GM21360 (cell line): ENCODE results near the gene MGAT5.
"Not testable (repeated sequence)": the region's sequence is repeated elsewhere in the genome, so short reads cannot be mapped to it uniquely, and the experiment has no call there.

ENCODE experiments used
- ATAC-seq: cut with Tn5 transposase; IDR thresholded peaks from one replicate; pipeline ENCODE4 v1.9.1; 2021; ENCODE audit warnings: mild to moderate bottlenecking, moderate library complexity; ENCODE audit not compliant: unreplicated experiment

Gene MGAT5

GRCh38 chr2:134459706-134460406 lies 206.0 kb downstream of the MGAT5 start:
- no peak for ATAC-seq

- peak; percentile 83 for ATAC-seq
Observed at GRCh38 chr2:134460583-134460998, 206.7 kb downstream of the MGAT5 start.

GRCh38 chr2:134461511-134461910 lies 207.6 kb downstream of the MGAT5 start:
- ATAC-seq: no peak

- no peak for ATAC-seq
Observed at GRCh38 chr2:134462275-134462674, 208.4 kb downstream of the MGAT5 start.

- ATAC-seq: no peak
Observed at GRCh38 chr2:134462791-134463698, 209.2 kb downstream of the MGAT5 start.

GRCh38 chr2:134463699-134464022 lies 209.8 kb downstream of the MGAT5 start:
- no peak for ATAC-seq

GRCh38 chr2:134465228-134466105 lies 211.6 kb downstream of the MGAT5 start:
- ATAC-seq: no peak

- ATAC-seq: no peak
Observed at GRCh38 chr2:134466141-134466540, 212.3 kb downstream of the MGAT5 start.

GRCh38 chr2:134468164-134468563 lies 214.3 kb downstream of the MGAT5 start:
- ATAC-seq: no peak

GRCh38 chr2:134468776-134469175 lies 214.9 kb downstream of the MGAT5 start:
- no peak for ATAC-seq

- no peak for ATAC-seq
Observed at GRCh38 chr2:134469516-134470115, 215.7 kb downstream of the MGAT5 start.

GRCh38 chr2:134470561-134471168 lies 216.8 kb downstream of the MGAT5 start:
- ATAC-seq: no peak

- not testable (repeated sequence) for ATAC-seq
Observed at GRCh38 chr2:134476982-134477381, 223.1 kb downstream of the MGAT5 start.

- no peak for ATAC-seq
Observed at GRCh38 chr2:134479696-134480330, 225.9 kb downstream of the MGAT5 start.

- ATAC-seq: no peak
Observed at GRCh38 chr2:134482131-134482723, 228.4 kb downstream of the MGAT5 start.

- ATAC-seq: no peak
Observed at GRCh38 chr2:134482766-134483340, 229.0 kb downstream of the MGAT5 start.

GRCh38 chr2:134489732-134490384 lies 236.0 kb downstream of the MGAT5 start:
- no peak for ATAC-seq

- no peak for ATAC-seq
Observed at GRCh38 chr2:134490559-134490958, 236.7 kb downstream of the MGAT5 start.

GRCh38 chr2:134491022-134491421 lies 237.2 kb downstream of the MGAT5 start:
- ATAC-seq: no peak
